DMS53 (cell line): ENCODE measurements around the gene MTG2.

ENCODE experiments used
- DNase-seq: peaks from one replicate; lab custom pipeline; 2025; lab: John Stamatoyannopoulos, UW

Gene MTG2

DNA sequence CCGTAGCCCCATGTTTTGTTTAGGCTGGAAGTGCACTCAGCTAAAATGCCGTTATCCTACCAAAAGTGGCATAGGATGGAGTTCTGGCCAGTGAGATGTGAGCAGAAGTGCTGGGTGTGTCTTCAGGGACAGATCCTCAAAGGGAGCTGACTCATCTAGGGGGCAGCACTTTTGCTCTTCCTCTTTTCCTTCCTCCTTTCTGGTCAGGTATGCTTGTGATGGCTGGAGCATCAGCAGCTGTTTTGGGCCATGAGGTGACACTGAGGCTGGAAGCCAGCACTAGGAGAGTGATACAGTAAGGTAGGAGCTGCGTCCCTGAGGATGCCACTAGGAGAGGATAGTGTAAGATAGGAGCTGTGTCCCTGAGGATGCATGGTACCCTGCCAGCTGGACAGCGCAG is 50.9 kb downstream of the MTG2 start:
- no peak for DNase-seq

DNA sequence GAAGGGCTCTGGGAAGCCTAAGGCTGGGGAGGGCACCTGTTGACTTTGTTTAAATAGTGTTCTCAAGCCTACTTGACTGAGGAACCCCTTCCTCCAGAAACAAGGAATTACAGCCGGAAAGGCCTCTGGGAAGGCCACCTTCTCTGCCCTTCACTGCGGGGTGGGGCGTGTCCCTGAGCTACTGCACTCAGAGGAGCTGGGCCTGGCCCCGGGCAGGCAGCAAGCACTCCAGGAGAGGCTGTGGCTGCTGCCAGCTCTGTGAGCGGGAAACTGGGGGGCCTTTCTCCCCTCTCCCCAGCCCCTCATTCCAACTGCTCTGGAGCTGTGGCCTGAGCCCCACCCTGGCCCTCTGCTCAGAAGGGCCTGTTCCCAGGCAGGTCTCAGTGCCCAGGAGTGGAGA is 51.5 kb downstream of the MTG2 start:
- no peak for DNase-seq

DNA sequence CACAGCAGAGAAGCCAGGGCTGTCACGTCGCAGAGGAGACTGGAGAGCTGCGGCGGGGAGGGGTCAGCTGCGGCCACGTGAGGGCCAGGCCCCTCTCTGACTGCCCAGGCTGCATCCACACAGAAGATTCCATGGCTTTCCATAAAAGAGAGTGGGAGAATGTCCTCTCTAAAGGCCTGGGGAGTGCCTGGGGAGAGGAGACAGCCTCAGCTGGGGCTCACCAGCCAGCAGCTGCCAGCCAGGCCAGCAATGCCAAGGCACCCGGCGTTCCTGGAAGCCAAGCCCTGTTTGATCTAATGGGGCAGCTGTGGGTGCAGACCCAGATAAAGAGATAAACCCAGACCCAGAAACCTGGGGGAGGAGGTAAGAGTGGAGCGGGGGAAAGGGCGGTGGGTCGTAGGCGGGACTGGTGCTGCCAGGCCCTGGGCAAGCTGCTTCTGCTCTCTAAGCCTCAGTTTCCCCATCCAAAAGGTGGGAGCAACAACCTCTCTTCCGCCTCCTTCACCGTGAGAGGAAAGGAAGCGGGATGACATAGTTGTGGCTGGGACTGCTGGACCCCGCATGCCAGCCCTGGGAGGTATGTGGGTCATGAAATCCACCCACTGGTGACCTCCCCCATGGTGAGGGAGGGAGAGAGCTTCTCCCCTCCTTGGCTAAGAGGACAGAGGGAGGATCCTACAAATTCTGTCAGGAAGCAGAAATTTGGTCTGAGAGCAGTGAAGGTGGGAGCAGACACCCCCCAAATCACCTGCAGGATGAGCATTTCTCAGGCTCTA is 52.4 kb downstream of the MTG2 start:
- DNase-seq, result no peak

DNA sequence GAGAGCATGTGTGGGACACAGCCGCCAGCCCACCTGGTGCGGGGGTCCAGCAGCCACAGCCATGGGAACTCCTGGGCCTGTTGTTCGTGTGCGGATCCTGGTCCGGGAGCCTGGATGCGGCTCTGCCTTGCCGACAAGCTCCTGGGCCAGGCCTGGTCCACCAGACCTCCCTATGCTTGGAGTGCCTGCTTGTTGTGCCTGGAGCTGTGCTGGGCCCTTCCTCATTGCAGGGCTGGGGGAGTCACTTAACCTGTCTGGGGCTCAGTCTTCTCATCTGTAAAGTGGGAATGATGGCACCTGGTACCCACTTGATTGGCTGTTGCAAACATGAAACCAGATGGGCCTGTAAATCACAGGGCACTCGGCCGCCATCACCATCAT is 52.9 kb downstream of the MTG2 start:
- no peak for DNase-seq

DNA sequence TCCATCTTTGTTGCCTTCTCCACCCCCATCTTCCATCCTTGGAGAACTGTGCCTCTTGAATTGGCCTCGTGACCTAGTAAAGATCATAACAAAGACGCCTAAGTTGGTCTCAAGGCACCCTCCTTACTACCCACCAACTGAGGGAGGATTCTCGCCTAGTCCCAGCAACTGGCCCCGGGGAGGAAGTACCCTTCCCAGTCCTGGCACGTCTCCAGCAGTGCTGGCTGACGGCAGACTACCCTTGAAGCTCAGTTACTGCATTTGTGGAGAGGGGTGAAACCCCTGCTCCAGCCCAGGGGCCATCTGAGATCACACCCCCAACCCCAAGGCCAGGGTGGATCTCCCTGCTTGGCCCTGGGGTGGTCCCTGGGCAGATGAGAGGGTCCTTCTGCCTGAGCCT is 53.4 kb downstream of the MTG2 start:
- no peak for DNase-seq

DNA sequence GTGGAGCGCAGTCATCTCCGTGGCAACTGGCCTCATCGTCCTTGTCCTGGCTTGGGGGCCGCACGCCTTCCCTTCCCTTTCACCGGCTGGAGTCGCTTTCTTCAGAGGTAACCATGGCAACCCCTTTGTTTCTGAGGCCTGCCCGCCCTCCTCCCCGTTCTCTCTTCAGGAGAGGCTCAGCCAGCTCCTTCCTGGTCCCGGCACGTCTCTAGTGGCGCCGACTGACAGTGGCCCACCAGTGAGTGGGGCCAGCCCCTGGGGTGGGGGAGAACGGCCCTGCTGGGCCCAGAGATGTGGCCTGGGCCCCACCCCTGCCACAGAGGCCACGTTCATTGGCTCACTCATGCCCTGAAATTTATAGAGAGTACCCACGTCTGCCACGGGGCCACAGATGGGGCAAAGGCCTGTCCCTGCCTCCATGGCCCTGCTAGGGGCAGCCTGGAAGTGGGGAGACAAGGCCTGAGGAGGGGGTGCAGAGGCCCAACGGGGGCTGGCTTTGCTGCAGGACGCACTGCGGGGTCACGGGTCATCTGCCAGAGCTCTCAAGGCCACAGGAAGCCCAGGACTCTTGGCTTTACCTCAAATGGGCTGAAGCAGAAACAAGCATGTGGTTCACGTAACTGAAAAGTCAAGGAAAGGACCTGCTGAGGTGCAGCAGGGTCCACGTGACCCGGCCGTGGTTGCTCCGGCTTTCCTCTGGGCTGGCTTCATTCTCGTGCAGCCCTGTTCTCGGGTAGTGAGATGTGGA is 54.1 kb downstream of the MTG2 start:
- DNase-seq, result peak; percentile 31

DNA sequence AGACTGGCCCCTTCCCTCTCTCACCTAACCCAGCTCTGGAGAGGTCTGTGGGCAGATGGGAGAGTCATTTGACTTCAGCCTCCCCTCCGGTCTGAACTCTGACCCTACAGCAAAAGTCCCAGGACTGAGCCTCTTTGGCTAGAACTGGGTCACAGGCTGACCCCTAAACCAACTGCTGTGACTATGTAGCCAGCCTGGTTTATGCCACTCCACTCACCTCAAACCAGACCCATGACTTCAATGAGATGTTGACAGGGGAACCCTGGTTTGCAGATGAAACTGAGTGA is 54.6 kb downstream of the MTG2 start:
- no peak for DNase-seq

DNA sequence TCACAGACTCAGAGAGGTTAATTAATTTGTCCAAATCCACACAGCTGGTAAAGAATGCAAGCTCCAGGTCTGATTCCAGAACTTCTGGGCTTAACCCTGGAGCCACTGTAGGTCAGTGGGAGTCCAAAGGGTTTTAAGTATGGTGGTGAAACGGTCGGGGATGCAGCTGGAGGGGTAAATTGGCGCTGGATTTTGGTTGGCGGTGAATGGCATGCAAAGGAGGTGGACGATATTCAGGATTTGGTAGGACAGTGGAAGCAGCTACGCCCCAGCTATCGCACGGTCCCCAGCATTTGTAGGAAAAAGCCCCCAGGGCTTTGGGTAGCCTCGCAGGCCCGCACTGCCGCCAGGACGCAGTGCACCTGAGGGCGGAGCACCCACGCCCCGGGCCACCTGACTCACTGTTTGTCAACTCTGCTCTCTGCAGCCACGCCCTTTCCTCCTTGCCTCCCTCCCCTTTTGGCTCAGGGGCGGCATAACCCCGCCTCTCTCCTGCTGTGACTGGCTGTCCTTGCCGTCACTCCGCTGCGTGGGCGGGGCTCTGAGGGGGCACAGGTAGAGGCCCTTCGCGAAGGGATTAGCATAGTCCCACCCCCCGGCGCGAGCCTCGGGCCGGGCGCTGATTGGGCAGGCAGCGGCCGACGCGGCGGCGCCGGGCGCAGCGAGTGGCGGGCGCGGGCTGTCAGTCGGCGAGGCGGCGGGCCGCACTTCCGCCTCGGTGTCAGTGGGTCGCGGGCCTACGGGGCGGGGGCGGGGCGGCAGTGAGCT is 55.2 kb downstream of the MTG2 start, which contains the start of gene OSBPL2:
TSS of gene OSBPL2 (plus strand) at position 721 of the 768 bp plus-strand sequence. CDS start 17,664 bp downstream, outside the sequence.
- DNase-seq, result peak; percentile 99

DNA sequence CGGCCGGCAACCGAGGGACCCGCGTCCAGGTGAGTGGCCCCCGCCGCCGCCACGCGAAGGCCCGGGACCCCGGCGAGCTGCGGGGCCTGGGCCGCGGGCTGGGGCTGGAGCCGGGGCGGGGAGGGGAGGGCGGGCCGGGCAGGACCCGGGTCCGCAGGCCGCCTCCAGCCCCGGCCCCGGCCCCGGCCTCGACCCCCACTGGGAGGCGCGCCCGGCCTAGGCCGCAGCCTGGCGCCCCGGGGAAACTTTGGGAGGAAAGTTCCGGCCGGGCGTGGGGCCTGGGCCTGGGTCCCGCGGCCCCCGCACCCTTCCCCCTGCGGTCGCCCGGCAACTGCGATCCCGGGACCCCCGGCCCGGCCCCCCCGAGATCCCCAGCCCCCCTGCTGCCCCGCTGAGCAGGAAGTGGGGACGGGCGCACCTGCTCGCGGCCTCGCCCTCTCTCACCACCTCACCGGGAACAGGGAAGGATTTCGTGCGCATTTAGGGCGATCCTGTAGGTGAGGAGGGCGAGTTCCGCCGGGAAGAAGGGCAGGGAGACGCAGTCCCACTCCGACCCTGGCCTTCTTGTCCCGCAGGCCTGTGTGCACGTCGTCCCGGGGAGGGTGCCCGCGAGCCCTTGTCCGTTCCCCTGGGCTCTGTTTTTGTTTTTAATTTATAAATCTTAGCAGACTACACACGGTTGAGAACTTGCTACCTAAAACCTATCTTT is 55.9 kb downstream of the MTG2 start:
- DNase-seq, result peak; percentile 73

DNA sequence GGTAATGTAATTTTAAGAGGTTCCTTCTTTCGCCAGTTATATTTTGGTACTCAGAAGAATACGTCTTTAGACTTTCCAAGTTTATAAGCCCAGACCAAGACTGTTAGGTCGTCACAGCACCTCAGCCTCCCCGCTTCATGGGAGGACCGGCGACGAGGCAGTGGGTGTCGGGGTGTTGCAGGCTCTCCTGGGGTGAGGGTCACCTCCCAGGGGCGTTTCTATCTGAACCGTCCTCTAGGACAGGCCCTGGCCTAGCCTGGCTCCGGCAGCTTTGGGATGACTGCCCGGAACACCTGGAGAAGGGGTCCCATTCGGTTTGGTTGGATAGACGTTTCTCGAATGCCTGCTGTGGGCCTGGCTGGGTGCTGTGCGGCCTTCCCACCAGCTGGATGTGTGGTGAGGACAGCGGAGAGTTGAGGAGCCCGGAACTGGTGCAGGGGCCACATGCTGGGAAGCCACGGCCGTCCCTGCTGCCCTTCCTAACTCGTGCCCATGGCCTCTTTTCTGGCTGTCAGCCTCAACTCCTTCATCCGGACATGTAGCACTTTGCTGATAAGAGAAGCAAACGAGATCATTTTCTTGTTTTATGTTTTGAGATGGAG is 56.6 kb downstream of the MTG2 start:
- no peak for DNase-seq

DNA sequence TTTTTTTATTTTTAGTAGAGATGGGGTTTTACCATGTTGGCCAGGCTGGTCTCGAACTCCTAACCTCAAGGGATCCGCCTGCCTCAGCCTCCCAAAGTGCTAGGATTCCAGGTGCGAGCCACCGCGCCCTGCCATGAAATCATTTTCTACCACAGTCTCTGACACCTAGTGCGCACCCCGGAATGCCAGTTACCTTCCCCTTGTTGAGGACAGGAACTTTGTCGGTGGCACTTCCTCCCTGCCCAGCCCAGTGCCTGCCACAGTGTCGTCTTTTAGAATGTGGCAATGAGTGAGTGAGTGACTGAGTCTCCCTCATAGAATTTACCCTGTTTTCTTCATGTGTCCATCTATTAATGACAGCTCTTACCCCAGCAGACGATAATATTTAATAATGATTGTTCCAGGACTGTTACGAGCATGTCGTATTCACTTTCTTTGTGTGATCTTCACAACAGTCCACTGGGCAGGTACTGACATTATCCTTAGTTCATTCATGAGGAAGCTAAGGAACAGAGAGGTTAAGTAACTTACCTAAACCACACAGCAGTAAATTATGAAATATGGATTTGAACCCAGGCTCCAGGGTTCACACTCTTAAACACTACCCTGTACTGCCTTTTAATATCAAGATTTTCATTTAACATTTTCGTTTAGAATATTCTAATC is 57.3 kb downstream of the MTG2 start:
- DNase-seq, result no peak

DNA sequence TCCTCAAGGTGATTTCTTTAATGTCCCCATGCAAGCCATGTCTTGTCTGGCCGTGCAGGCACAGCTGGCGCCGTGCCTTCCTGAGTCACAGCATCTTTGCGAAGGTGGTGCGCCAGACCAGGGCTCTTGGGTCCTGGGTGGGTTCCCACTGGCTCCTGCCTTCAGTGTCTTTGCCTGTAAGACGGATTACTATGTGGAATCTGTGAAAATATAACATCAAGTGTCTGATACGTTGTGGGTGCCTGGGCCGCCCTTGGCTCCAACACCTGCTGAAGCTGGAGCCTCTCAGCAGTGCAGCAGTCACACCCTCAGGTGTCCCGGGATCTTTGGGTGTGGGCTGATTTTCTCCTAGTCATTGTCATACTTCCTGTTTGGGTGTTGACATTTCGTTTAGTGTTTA is 58.7 kb downstream of the MTG2 start:
- no peak for DNase-seq

DNA sequence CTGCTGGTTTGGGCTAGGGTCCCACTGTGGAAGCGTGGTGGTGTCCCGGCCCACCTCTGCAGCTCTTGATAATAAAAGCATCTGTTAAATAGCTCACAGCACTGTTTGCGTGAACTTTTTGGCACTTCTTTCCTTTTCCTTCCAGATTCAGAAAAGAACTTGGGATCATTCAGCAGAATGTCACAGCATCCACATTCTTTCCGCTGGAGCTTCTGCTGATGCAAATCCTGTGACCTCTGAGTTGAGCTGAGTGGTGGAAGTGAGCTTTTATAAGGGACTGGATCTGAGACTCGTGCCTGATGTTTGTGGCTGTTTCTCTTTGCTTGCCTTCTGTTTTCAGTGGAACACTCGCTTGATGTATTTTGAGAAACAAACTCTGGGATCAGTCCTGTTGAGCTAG is 59.3 kb downstream of the MTG2 start:
- DNase-seq, result no peak

DNA sequence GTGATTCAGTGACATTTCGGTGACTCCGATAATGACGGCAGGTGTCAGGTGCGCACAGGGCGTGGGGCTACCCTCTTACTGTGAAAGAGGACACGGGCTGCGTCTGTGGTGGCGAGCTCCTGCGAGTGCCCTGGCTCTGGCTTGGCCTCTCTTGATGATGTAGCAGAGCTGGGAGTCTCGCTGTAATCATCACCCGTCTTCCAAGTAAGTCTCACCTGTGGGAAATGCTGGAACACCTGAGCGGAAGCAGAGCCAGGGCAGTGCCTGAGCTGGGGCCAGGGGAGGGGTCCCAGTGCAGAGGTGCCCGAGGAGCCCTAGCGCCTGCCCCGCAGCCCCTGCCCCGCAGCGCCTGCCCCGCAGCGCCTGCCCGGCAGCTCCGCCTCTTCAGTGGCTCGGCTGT is 60.3 kb downstream of the MTG2 start:
- DNase-seq, result no peak

DNA sequence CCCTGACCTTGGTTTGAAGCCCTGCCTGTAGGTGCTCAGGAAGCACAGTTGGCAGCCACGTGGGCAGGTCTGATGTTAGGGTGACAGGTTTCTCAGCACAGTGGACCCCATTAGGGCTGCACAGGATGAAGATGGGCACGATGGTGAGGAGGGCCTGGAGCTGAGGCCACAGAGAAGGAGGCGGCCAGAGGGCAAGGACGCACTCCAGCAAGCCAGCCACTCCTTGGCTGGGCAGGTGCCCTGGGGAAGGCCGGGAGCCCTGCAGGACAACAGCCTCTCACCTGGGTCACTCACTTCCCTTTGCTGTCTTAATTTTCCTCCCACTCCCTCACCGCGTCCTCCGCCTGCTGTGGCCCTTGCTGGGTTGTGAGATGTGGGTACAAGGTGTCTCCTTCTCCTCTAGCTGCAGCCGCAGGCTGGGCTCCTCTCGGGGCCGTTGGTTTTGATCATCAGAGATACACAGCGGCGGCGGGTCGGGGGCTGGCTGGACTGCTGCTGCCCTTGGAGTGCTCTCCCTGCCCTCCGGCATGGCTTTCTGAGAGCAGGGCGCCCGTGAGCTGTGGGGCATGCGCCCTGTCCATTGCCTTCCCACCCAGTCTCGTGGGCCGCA is 61.2 kb downstream of the MTG2 start:
- DNase-seq, result no peak

DNA sequence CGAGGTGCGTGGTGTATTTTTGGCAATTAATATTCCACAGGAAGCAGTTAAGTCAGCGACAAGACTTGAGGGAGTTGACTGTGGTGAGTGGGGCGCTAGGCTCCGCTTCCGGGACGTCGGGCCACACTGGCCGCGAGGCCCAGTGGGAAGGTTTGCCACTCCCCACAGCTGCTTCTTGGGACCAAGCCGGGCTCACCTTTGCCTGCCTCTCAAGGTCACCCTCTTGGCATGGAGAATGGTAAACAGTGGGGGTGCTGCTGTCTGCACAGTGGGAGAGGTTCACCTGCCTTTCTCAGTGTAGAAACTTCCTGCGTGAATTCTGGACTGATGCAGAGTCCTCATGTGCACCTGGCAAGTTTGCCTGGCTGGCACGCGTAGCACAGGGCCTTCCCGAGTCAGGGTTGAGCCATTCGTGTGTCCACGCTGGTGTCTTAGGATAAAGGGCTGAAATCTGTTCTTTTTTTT is 61.8 kb downstream of the MTG2 start:
- no peak for DNase-seq

DNA sequence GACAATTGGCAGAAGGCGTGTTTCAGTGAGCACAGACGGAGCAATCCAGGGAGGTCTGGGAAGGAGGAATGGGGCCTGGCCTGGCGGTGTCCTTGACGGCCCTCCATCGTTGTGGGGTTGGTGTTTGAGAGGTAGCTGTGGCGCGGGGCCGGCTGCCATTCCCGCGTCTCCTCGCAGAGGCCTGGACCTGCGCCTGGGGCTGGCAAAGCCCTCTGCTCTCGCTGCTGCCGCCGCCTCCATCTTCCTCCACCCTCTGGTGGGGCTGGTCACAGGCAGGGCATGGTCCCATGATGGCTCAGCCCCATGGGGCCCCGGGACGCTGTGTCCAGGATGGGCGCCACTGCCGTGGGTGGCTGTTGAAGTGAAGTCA is 63.1 kb downstream of the MTG2 start:
- DNase-seq, result no peak

DNA sequence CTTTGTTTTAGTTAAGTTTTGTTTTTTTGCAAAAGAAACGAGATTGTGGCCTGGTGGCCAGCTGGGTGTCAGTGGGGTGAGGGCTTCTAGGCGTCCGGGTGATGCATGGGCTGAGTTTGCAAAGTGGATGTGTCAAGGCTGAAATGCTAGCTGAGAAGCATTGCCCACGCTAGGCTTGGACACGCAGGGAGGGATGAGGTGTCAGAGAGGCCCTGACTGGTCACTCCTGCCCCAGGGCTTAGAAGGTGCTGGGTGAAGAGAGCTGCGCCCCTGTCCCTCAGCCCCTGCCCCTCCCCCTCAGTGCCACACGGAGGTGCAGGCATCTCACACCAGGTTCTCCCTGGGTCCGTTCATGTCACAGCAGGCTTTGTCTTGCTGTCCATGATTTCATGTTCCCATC is 63.6 kb downstream of the MTG2 start:
- DNase-seq, result no peak

DNA sequence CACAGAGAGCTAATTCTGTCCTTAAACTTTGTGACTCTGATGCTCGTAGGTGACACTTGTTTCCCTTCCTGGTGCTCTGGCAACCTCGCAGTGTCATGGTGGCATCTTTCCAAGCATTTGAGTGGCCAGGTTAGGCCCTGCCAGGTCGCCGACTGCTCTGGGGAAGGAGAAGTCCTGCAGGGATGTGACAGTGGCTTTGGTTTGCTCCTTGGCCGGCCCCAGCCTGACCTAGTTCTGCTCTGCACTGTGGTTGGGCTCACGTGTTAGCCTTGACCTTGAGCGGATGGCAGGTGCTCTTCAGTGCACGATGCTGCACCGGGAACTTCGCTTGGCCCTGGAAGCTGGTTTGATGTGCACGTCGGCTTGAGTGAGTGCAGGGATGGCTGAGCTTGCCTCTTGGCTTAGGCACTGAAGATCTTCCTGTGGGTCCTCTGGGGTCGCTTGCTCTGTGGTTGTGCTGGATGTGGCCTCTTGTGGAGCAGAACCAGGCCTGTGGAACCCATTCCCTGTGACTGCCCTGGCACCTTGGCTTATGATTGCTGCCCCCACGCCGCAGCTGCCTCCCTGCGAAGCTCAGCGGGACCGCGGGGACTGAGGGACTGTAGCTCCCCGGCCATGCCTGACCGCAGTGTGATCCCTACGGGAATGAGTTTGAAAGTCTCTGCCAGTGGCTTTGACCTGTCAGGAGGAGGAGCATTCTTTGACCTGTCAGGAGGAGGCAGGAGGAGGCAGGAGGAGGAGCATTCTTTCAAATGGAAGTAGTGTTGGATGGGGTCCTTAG is 64.2 kb downstream of the MTG2 start:
- DNase-seq, result no peak

DNA sequence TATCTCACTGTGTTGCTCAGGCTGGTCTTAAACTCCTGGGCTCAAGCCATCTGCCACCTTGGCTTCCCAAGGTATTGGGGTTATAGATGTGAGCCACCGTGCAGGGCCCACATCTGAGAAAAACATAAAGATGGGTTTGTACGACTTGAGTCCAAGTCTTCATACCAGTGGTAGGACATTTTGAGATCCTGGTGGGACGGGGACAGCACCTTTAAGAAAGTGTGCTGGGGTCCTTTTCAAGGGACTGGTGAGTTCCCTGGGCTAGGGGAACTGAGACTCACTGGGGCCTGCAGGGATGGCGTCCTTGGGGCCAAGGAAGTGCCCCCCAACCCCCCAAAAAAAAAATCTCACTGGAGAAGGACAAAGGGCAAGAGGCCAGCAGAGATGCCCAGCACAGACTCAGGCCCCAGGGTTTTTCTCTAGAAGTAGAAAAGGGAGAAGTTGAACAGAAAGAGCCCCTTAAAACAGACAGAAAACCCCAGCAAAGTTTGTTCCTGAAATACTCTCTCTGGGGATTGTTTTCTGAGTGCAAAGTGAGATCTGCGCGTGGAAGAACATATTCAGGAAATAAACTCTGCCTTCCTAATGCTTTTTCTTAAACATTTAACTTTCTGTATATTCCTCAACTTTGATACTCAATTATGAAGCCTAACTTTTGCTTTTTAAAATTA is 66.2 kb downstream of the MTG2 start:
- DNase-seq, result no peak
